SU-DHL-6 (cell line): ENCODE results near the gene ZDHHC5.
A peak's percentile ranks its signal among the peaks of the same experiment; 100 is the strongest.

Source experiments
- H2AFZ ChIP-seq: fragments of 200-600 bp; sonication (generic); 2 replicates; pipeline ENCODE4 v1.6.1; 2014; ENCODE audit warnings: low read depth, mild to moderate bottlenecking, moderate library complexity, mixed read lengths, antibody characterized with exemption, low read length; ENCODE audit not compliant: severe bottlenecking
- H3F3A ChIP-seq: fragments of 200-600 bp; shearing (Covaris generic); 2 replicates; pipeline ENCODE4 v1.6.0; 2016; ENCODE audit warnings: antibody characterized with exemption, mild to moderate bottlenecking; ENCODE audit not compliant: insufficient read depth
- H3K27ac ChIP-seq: fragments of 200-600 bp; sonication (generic); 2 replicates; pipeline ENCODE4 v1.5.1; 2016; ENCODE audit warnings: low read depth, mild to moderate bottlenecking, low read length, moderate library complexity, mixed read lengths
- H3K27me3 ChIP-seq: fragments of 200-600 bp; sonication (generic), shearing (Covaris generic); 2 replicates; pipeline ENCODE4 v1.6.0; 2014; ENCODE audit warnings: mild to moderate bottlenecking, low read length
- H3K36me3 ChIP-seq: fragments of 200-600 bp; sonication (generic); 2 replicates; pipeline ENCODE4 v1.6.1; 2014; ENCODE audit warnings: mild to moderate bottlenecking, low read length, mixed read lengths
- H3K4me2 ChIP-seq: fragments of 300-600, 200-600 bp; shearing (Covaris generic), sonication (generic); 2 replicates; pipeline ENCODE4 v1.6.0; 2014; ENCODE audit warnings: low read length, low read depth, mild to moderate bottlenecking; ENCODE audit not compliant: poor library complexity, severe bottlenecking
- H3K4me3 ChIP-seq: fragments of 200-600 bp; sonication (generic); 2 replicates; pipeline ENCODE4 v1.5.1; 2014; ENCODE audit warnings: antibody characterized with exemption, low read length, mild to moderate bottlenecking, mixed read lengths; ENCODE audit not compliant: insufficient read depth, poor library complexity, severe bottlenecking
- H3K79me2 ChIP-seq: fragments of 200-600 bp; sonication (generic); 2 replicates; pipeline ENCODE4 v1.6.1; 2014; ENCODE audit warnings: mild to moderate bottlenecking, low read length, moderate library complexity; ENCODE audit not compliant: insufficient read depth
- H3K9ac ChIP-seq: fragments of 200-600 bp; sonication (generic); 2 replicates; pipeline ENCODE4 v1.7.0; 2014; ENCODE audit warnings: mild to moderate bottlenecking, low read length
- H3K9me2 ChIP-seq: fragments of 200-600 bp; sonication (generic); replicated peaks from 2 replicates; pipeline ENCODE4 v1.6.1; 2014; ENCODE audit warnings: low read length; ENCODE audit not compliant: insufficient read depth
- H3K9me3 ChIP-seq: fragments of 200-600 bp; sonication (generic); 2 replicates; pipeline ENCODE4 v1.6.1; 2014; ENCODE audit warnings: low read length, mixed read lengths; ENCODE audit not compliant: insufficient read depth
- H4K20me1 ChIP-seq: fragments of 200-600 bp; sonication (generic); 2 replicates; pipeline ENCODE4 v1.6.1; 2014; ENCODE audit warnings: low read depth, mild to moderate bottlenecking, antibody characterized with exemption, low read length, moderate library complexity, mixed read lengths
- CTCF ChIP-seq: fragments of 200-600 bp; sonication (generic); IDR thresholded peaks from one replicate; pipeline ENCODE4 v1.5.1; 2017; ENCODE audit warnings: antibody characterized with exemption, mild to moderate bottlenecking, low read length, moderate library complexity; ENCODE audit not compliant: insufficient read depth, poor library complexity, severe bottlenecking
- EZH2phosphoT487 ChIP-seq: fragments of 200-600 bp; sonication (generic), shearing (Covaris generic); conservative IDR thresholded peaks from 2 replicates; pipeline ENCODE4 v1.6.1; 2018; ENCODE audit warnings: mild to moderate bottlenecking, antibody characterized with exemption, low read length, moderate library complexity, mixed read lengths

Gene ZDHHC5

GRCh38 chr11:57709802-57710367 lies 42.0 kb downstream of the ZDHHC5 start:
- H3K27ac ChIP-seq, result no peak overlapping the region
- no peaks in the 10 kb centered on the region for H3K27me3 ChIP-seq
- no peaks in the 10 kb centered on the region for H4K20me1 ChIP-seq
- no peak overlapping the region for H3K9ac ChIP-seq
- no peak overlapping the region for H2AFZ ChIP-seq
- H3F3A ChIP-seq, result peaks cover 3% of the 10 kb centered on the region; the same call in 1 of the 2 replicates
- H3K9me2 ChIP-seq, result no peaks in the 10 kb centered on the region
- H3K4me2 ChIP-seq, result no peak overlapping the region
- H3K9me3 ChIP-seq, result no peaks in the 10 kb centered on the region
- TF ChIP-seq EZH2phosphoT487 (no peak), CTCF (no peak)
- no peak overlapping the region for H3K4me3 ChIP-seq
- peaks cover 47% of the 10 kb centered on the region for H3K79me2 ChIP-seq
- peaks cover 2% of the 10 kb centered on the region; the same call in 1 of the 2 replicates for H3K36me3 ChIP-seq

GRCh38 chr11:57711414-57712255 lies 43.7 kb downstream of the ZDHHC5 start, which contains the start of gene MED19:
MED19 (minus strand) TSS chr11:57712215; CDS start chr11:57712179, 36 bp downstream.
- Histone ChIP-seq H3K79me2 (peaks cover 53% of the 10 kb centered on the region), H3K27me3 (no peaks in the 10 kb centered on the region), H3K27ac (peak within 1 kb of the TSS; percentile 60), H3K4me3 (peak within 1 kb of the TSS; percentile 97), H3F3A (no peaks in the 10 kb centered on the region; the same call in 1 of the 2 replicates), H2AFZ (peak within 1 kb of the TSS; percentile 87), H4K20me1 (no peaks in the 10 kb centered on the region), H3K4me2 (peak within 1 kb of the TSS; percentile 87), H3K9ac (peak within 1 kb of the TSS; percentile 90), H3K36me3 (no peaks in the 10 kb centered on the region), H3K9me3 (no peaks in the 10 kb centered on the region), H3K9me2 (no peaks in the 10 kb centered on the region)
- TF ChIP-seq EZH2phosphoT487 (no peak), CTCF (no peak)

GRCh38 chr11:57712256-57713150 lies 44.6 kb downstream of the ZDHHC5 start, which contains the start of gene TMX2:
TMX2 (plus strand) TSS chr11:57712593; CDS start chr11:57712619, 26 bp downstream.
- Histone ChIP-seq H3K9ac (peak within 1 kb of the TSS; percentile 90), H3K4me2 (peak within 1 kb of the TSS; percentile 87), H3K36me3 (no peaks in the 10 kb centered on the region), H4K20me1 (no peaks in the 10 kb centered on the region), H3K9me2 (no peaks in the 10 kb centered on the region), H3K79me2 (peaks cover 49% of the 10 kb centered on the region), H3K27ac (peak within 1 kb of the TSS; percentile 60), H3K27me3 (no peaks in the 10 kb centered on the region), H2AFZ (peak within 1 kb of the TSS; percentile 87), H3F3A (no peaks in the 10 kb centered on the region; the same call in 1 of the 2 replicates), H3K9me3 (no peaks in the 10 kb centered on the region), H3K4me3 (peak within 1 kb of the TSS; percentile 97)
- TF ChIP-seq CTCF (no peak), EZH2phosphoT487 (no peak)
